GM23338 (cell line): ENCODE measurements around the gene SUN2.

Source experiments
- CREB1 ChIP-seq: fragments of 250-450 bp; sonication (Bioruptor Pico); IDR thresholded peaks from 2 replicates; pipeline ENCODE4 v1.5.0; 2020; ENCODE audit warnings: low read depth, mild to moderate bottlenecking, moderate library complexity
- EZH2 ChIP-seq: fragments of 200-600 bp; sonication (generic); IDR thresholded peaks from one replicate; pipeline ENCODE4 v1.8.0; 2017; ENCODE audit warnings: antibody characterized with exemption, mild to moderate bottlenecking, low read depth; ENCODE audit not compliant: unreplicated experiment
- EZH2phosphoT487 ChIP-seq: fragments of 200-600 bp; sonication (generic); IDR thresholded peaks from one replicate; pipeline ENCODE4 v1.8.1; 2018; ENCODE audit warnings: antibody characterized with exemption; ENCODE audit not compliant: unreplicated experiment
- JUNB ChIP-seq: IDR thresholded peaks from one replicate; pipeline ENCODE4 v1.6.1; 2016; ENCODE audit warnings: antibody characterized with exemption; ENCODE audit not compliant: unreplicated experiment
- NANOG ChIP-seq: IDR thresholded peaks from 2 replicates; pipeline ENCODE4 v1.6.1; 2016; ENCODE audit warnings: antibody characterized with exemption, borderline replicate concordance
- POLR2AphosphoS5 ChIP-seq: IDR thresholded peaks from 2 replicates; pipeline ENCODE4 v1.6.1; 2016; ENCODE audit warnings: antibody characterized with exemption, low read depth
- STAT1 ChIP-seq: IDR thresholded peaks from one replicate; pipeline ENCODE4 v1.6.1; 2016; ENCODE audit warnings: antibody characterized with exemption; ENCODE audit not compliant: unreplicated experiment
- ZNF114 ChIP-seq: fragments of 250-450 bp; sonication (Bioruptor Pico); IDR thresholded peaks from 2 replicates; pipeline ENCODE4 v1.5.0; 2020; ENCODE audit warnings: mild to moderate bottlenecking, moderate library complexity
- ZNF331 ChIP-seq: fragments of 250-450 bp; sonication (Bioruptor Pico); IDR thresholded peaks from 2 replicates; pipeline ENCODE4 v1.5.0; 2020; ENCODE audit warnings: low read depth, mild to moderate bottlenecking, moderate library complexity
- ZNF462 ChIP-seq: fragments of 250-450 bp; sonication (Bioruptor Pico); IDR thresholded peaks from 2 replicates; pipeline ENCODE4 v1.5.0; 2020; ENCODE audit warnings: mild to moderate bottlenecking, moderate library complexity
- TF ChIP-seq, protein P1 (sequence below), 2 experiments: fragments of 200-600 bp in 1 of 2; sonication (generic) in 1 of 2; conservative IDR thresholded peaks; 2 replicates each; pipeline versions ENCODE4 v1.5.1 to v1.6.1; 2016 to 2017; ENCODE audit warnings: antibody characterized with exemption in 2 of 2, low read depth in 2 of 2, mild to moderate bottlenecking in 2 of 2, moderate library complexity in 1 of 2
- TF ChIP-seq, protein P2 (sequence below): IDR thresholded peaks from one replicate; pipeline ENCODE4 v1.6.1; 2018; ENCODE audit warnings: antibody characterized with exemption; ENCODE audit not compliant: unreplicated experiment

DNA sequence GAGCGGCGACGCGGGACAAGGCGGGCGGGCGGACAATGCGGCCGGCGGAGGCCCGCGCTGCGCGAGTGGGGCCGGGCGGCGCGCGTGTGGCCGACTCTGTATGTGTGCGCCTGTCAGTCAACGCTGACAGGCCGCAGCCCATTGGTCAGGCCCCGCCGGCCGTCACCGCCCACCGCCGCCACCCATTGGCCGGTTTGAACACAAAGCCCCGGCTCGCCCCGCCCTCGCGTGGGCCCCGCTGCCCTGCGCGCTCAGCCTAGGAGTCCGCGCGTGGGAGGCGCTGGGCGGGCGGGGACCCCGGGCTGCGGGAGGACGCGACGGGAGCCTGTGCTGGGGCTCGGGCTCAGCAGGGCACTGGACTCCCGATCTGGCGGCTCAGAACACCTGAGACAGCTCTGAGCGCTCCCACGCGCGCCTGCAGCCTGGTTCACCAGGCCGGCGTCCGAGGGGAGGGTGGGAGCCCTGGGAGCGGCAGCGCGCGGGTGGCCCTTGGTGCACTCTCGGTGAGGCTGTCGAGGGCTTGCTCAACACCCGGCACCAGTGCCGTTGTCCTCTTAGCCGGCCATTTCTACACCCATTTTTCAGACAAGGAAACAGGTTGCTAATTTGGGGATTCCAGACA is at the start of gene SUN2:
- TF ChIP-seq, protein P1, sequence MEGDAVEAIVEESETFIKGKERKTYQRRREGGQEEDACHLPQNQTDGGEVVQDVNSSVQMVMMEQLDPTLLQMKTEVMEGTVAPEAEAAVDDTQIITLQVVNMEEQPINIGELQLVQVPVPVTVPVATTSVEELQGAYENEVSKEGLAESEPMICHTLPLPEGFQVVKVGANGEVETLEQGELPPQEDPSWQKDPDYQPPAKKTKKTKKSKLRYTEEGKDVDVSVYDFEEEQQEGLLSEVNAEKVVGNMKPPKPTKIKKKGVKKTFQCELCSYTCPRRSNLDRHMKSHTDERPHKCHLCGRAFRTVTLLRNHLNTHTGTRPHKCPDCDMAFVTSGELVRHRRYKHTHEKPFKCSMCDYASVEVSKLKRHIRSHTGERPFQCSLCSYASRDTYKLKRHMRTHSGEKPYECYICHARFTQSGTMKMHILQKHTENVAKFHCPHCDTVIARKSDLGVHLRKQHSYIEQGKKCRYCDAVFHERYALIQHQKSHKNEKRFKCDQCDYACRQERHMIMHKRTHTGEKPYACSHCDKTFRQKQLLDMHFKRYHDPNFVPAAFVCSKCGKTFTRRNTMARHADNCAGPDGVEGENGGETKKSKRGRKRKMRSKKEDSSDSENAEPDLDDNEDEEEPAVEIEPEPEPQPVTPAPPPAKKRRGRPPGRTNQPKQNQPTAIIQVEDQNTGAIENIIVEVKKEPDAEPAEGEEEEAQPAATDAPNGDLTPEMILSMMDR (conservative IDR thresholded peaks at IDR 0.05; ENCODE audit: low read depth in 2 of 2): no peak
- TF ChIP-seq EZH2 (no peak), POLR2AphosphoS5 (peak; percentile 68), JUNB (no peak), EZH2phosphoT487 (no peak), CREB1 (peak; percentile 61), STAT1 (no peak), ZNF462 (CRISPR knock-in tag) (no peak), ZNF331 (no peak), NANOG (no peak), ZNF114 (CRISPR knock-in tag) (no peak)
- TF ChIP-seq, protein P2, sequence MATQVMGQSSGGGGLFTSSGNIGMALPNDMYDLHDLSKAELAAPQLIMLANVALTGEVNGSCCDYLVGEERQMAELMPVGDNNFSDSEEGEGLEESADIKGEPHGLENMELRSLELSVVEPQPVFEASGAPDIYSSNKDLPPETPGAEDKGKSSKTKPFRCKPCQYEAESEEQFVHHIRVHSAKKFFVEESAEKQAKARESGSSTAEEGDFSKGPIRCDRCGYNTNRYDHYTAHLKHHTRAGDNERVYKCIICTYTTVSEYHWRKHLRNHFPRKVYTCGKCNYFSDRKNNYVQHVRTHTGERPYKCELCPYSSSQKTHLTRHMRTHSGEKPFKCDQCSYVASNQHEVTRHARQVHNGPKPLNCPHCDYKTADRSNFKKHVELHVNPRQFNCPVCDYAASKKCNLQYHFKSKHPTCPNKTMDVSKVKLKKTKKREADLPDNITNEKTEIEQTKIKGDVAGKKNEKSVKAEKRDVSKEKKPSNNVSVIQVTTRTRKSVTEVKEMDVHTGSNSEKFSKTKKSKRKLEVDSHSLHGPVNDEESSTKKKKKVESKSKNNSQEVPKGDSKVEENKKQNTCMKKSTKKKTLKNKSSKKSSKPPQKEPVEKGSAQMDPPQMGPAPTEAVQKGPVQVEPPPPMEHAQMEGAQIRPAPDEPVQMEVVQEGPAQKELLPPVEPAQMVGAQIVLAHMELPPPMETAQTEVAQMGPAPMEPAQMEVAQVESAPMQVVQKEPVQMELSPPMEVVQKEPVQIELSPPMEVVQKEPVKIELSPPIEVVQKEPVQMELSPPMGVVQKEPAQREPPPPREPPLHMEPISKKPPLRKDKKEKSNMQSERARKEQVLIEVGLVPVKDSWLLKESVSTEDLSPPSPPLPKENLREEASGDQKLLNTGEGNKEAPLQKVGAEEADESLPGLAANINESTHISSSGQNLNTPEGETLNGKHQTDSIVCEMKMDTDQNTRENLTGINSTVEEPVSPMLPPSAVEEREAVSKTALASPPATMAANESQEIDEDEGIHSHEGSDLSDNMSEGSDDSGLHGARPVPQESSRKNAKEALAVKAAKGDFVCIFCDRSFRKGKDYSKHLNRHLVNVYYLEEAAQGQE: no peak
